GM18526 (cell line): ENCODE data around the gene FRS2.

Experiments used
- POLR2A ChIP-seq: IDR thresholded peaks from 3 replicates; pipeline ENCODE4 v1.6.1; 2011; ENCODE audit not compliant: insufficient read length; ENCODE audit errors: extremely low read depth

FRS2 gene

DNA sequence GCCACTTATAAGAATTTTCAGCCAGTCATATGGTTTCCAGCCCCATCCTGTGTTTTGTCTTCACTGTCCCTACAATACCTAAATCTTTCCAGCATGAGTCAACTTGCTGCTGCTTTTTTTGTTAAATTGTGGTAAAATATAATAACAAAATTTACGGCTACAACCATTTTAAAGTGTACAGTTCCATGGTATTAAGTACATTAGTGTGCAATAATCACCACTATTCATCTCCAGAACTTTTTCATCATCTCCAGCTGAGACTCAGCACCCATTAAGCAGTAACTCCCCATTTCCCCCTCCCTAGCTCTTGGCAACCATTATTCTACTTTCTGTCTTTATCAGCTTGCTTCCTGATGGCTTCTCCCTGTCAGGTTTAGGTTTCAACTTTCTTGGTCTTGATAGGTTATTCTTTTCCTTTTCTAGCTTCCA, 39.1 kb downstream of the FRS2 start:
- TF ChIP-seq POLR2A = no peak

GRCh38 chr12:69509904-69510827, 40.0 kb downstream of the FRS2 start:
- TF ChIP-seq POLR2A = no peak

GRCh38 chr12:69511016-69511415, 40.8 kb downstream of the FRS2 start:
- no peak for TF ChIP-seq POLR2A

DNA sequence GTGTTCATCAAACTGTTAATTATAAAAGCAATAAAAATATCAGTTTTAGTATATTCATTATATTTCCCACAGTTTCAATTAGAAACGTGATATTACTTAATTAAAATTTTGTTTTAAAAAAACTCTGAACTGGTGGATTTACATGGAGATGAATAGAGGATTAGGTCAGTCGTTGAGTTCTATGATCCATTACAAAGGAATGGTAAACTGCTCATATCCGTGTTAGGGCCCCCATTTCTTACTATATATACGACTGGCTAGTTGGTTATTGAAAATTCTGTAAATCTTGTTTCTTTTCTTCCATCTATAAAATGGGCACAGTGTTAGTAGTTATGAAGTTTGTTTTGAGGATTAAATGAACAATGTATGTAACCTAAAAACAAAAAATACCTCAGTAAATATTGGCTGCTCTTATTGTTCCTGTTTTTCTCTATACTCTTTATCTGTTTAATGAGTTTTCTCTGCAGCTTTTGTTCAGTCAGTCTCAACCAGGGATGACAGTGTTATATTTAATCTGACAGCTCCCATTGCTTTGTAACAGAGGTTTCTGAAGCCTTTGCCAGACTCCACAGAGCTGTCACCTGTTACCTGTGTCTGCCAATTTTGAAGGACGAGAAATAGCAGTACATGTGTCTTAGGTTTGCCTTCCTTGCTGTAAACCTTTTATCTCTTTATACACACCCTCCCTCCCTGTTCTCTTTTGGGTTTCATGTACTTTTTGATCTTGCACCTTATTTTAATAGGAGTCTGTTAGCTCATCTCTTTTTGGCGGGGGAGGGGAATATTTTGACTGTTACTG, 41.5 kb downstream of the FRS2 start:
- TF ChIP-seq POLR2A = no peak

GRCh38 chr12:69512820-69513219, 42.6 kb downstream of the FRS2 start:
- TF ChIP-seq POLR2A = no peak

DNA sequence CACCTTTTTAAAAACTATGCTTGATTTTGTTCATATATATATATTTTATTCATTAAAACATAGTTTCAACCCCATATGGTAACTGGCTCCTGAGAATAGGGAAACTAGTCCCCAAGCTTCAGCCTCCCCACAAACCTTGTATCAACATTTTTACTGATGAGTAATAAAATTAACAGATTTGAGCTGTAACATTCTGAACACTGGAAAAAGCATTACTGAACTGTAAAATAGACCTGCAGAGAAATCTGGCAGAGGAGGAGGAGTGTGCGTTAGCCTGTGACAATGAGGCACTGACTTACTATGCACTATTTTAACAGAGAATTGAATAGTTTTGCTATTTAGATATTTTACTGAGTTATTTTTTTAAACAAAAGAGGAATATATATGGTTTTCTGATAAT, 43.1 kb downstream of the FRS2 start:
- TF ChIP-seq POLR2A = no peak

DNA sequence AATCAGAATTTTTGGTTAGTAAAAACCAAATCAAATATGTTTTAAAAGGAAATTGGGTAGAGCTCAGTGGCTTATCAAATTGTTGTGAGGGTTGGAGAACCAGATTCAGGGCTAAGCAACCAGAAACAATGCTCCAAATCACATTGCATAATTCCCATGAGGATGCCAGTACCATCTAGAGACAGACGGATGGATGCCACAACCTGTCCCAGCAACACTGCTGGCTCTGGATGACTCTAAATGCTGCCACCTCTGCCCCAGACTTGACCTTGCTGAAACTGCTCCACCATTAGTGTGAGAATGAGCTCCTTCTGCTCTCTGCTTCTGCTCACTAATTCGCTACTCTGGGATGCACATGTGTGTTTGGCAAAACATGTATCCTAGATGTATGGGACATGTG, 43.9 kb downstream of the FRS2 start:
- no peak for TF ChIP-seq POLR2A

DNA sequence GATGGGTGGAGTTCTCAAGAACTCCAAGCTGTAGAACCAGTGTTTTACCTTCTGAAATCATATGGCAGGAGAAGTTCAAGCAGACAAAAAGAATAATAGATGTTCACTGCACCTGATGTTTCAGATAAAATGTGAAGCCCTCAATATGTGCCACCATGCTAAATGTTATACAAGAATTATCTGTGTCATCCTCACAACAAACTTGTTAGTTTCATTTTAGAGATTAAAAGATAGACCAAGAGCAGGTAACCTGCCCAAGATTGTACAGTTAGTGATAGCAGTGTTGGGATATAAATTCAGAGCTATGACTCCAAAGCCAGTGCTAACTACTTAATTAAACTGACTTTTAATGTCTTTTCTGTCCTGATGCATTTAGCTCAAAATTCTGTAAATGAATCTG, 44.7 kb downstream of the FRS2 start:
- no peak for TF ChIP-seq POLR2A

DNA sequence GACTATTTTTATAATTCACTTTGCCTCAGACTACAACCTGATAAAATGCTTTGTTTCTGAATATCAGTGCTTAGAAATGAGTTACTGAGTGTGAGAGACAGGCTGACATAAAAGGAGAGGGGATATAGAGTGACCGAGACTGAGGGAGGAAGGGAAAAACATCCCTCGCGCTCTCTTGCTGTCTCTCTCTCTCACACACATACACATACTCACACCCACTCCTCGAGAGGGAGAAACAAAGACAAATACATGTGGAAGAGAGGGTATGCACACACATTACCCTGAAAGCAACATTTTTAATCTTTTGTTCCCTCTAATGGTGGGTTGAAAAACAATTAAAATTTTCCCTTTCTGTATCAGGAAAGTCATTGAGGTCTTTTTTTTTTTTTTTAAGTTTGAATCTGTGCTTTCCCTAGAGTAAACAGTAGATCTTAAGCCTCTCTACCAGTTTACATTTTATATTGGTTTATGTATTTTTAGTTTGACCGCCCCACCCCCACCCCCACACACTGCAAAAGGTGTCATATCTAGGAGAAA, 45.3 kb downstream of the FRS2 start:
- no peak for TF ChIP-seq POLR2A

DNA sequence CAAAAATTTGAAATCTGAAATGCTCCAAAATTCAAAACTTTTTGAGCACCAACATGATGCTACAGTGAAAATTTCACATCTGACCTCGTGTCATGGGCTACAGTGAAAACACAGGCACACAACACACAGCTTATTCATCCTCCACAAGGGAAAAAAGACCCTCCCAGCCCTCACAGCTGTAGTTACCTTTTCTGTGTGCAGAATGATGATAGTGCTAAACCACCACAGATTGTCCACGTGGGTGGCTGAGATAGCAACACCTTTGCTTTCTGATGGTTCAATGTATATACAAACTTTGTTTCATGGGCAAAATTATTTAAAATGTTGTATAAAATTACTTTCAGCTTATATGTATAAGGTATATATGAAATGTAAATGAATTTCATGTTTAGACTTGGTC, 46.8 kb downstream of the FRS2 start:
- no peak for TF ChIP-seq POLR2A

GRCh38 chr12:69517406-69517805, 47.2 kb downstream of the FRS2 start:
- TF ChIP-seq POLR2A = no peak

GRCh38 chr12:69519871-69520270, 49.7 kb downstream of the FRS2 start:
- no peak for TF ChIP-seq POLR2A

GRCh38 chr12:69523433-69524330, 53.5 kb downstream of the FRS2 start:
- no peak for TF ChIP-seq POLR2A

GRCh38 chr12:69524331-69524630, 54.1 kb downstream of the FRS2 start:
- no peak for TF ChIP-seq POLR2A
